ENCODE results near the gene TLE1.

TLE1 gene

DNA sequence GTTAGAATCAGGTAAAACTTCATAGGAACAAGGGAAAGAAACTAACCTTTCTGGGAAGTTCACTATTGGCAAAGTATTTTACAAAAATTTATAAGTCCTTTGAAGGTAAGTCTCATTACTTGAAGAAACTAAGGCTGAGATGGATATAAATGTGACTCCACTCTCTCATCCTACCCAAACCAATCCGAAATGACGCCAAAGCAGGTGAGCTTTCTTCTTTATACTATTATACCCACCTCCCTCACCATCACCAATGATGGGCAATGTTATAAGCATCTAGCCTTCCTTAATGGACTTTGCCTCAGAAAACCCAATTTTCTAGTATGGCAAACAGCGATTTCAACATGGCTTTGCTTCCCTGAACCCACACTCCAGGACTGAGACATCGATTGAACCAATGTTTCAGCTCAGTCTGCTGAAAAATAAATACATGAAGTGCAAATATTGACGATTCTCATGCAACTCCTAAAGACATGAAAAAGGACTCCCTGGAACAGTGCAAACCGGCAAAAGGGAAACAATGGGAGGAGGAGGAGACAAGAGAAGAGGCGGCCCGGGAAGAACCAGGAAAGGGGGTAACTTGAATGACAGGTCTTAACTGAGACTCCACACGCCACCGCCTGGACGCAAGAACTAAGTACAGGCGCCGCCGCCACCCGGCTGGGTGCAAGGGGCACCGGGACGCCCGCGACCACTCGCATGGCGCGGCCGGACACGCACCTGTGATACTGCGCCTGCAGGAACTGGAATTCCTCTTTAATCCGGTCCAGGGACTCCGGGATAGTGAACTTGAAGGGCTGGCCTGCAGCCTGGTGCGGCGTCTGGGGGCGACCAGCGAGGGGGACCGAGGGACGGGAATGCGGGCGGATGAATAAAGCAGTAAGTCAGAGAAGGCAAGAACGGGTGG, 2.5 kb downstream of the TLE1 start:
- peak; percentile 55 for DNase-seq

DNA sequence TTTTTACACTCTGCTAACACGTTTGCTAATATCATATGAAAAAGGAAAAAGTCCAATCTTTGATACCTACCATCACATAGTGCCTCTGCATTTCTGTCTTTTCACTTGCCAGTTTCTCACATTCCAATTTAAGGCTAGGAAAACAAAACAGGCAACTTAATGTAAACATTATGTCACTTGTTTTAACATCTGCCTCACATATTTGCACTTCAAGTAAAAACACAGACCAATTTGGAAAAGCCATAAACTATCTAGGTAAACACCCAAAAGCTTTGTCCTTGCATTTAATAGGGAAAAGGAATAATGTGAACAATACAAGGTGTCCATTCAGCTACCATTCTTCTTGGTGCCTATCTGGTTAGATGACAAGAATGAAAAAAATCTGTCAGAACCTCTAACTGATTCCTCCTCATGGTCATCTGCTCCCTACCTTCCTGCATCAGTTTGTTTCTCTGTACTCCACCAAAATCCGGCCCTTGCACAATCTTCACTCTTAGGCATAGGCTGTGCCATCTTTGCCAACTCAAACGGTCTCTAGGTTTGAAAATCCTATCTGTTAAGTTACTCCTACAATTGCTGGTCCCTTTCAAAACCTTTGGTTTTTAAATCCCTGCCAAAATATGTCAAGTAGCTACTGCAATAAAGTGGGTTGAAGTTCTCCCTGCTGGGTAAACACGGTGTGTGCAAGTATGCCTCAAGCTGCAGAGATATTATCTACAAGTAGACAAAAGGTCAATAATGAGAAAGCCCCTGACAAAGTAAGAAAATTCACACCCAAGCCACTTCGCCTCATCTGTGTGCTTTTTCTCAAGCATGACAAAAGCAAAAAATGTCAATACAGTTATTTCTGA, 3.4 kb downstream of the TLE1 start:
- no peak for DNase-seq

- no peak for DNase-seq
Observed at GRCh38 chr9:81684635-81685034, 4.7 kb downstream of the TLE1 start.

GRCh38 chr9:81683704-81684103, 5.6 kb downstream of the TLE1 start:
- no peak for DNase-seq

- no peak for DNase-seq
Observed at GRCh38 chr9:81683238-81683637, 6.1 kb downstream of the TLE1 start.

DNA sequence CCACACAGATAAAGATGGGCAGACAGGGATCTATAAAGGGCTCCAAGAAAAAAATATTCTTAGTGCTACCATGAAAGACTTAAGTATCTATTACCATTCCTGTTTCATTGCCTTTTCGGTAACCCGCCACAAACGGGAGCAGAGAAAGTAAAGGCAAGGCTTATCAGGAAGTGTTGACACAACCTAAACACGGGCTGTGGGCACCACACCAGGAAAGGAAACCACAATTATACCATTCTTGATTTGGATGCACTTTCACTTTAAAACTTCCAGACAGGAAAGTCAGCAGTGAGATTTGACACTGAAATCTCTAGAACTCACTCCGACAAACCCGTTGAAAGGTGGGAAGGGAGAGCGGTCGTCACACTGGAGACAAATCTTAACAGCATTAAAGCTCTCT, 6.5 kb downstream of the TLE1 start:
- no peak for DNase-seq

- DNase-seq: no peak
Observed at GRCh38 chr9:81682177-81682576, 7.2 kb downstream of the TLE1 start.

DNA sequence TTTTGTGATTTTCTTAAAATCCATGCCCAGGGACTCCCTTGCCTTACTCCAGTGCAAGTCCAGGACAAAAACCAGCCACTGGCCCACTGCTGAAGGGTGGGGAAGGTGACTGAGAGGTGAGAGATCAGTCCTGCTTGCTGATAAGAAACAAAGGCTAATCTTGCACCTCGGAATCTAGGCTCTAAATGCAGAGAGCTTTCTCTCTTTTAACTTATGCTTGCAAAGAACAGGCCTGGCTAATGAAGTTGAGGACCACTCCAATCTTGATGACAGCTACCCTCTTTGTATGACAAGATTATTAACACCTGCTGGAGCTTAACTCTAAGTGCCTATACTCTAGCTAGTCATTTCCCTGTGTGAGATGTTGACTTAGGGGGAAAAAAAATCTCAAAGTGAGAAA, 8.8 kb downstream of the TLE1 start:
- DNase-seq: no peak

- no peak for DNase-seq
Observed at GRCh38 chr9:81680006-81680405, 9.3 kb downstream of the TLE1 start.

- DNase-seq: no peak
Observed at GRCh38 chr9:81678088-81678487, 11.3 kb downstream of the TLE1 start.

DNA sequence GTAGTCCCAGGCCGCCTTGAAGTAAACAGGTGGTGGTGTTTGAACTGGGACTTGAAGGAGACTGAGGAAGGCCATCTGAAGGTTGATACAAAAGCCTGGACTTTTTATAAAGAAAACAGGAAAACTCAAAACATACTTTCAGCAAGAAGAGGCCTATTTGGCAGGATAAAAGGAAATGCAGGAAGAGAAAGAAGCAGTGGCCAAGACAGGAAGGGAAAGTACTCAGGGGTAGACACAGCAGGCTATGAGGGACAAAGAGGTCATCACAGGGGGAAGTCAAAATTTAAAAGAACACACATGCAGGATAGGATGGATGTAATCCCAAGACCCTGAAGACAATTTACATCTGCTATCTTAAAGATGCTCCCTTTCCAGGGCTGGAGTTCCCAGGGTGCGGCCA, 13.0 kb downstream of the TLE1 start:
- DNase-seq: no peak

DNA sequence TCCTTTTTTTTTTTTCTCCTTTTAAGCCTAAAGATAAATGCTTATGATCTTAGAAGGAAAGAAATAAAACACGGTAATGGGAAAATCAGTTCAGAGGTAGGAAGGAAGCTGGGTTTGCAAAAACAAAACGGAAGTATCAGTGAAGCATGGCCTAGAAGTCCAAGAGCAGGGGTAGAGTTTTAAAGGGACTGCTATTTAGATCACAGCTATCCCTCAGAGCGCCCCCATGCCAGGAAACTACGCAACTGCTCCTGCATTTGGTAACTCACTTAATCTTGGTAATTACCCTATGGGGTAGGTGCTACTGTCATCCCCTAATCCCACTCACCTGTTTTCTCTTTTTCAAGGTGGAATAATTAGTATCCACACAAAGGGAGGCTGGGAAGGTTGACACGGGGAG, 16.0 kb downstream of the TLE1 start:
- DNase-seq: no peak

DNA sequence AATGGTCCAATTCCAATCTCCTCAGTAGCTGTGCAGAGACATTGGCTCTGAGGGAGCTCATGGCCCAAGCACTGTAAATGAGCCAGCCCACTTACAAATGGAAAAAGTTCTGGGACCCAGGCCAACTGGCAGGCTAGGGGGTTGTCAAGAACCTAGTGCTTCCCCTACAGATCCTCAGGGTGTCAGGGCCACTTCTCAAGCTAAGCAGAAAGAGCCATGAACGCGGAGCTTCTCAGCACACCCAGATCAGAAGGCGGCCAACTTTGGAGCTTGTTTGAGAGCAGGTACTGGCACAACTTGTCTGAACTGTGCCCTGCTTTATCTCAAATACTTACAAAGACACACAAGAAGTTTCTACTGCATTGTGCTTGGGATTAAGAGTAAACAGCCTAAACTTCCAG, 17.5 kb downstream of the TLE1 start:
- DNase-seq: no peak

DNA sequence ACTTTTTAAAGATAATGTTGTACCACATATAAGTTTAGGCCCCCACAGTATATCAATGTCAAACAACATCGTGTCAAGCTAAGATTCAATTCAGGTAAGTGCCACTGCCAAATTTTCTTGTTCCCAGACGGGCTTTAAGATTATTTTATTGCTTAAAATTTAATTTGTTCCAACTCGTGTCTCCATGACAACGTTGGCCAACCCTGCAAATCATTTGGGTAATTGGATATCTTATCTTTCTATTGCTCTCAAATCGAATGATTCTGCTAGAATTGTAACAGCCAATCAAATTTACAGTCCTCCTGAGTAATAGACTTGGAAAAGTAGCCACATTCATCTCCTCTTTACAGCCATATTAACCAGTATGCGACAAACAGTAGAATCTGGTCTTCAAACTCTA, 19.5 kb downstream of the TLE1 start:
- DNase-seq: no peak

DNA sequence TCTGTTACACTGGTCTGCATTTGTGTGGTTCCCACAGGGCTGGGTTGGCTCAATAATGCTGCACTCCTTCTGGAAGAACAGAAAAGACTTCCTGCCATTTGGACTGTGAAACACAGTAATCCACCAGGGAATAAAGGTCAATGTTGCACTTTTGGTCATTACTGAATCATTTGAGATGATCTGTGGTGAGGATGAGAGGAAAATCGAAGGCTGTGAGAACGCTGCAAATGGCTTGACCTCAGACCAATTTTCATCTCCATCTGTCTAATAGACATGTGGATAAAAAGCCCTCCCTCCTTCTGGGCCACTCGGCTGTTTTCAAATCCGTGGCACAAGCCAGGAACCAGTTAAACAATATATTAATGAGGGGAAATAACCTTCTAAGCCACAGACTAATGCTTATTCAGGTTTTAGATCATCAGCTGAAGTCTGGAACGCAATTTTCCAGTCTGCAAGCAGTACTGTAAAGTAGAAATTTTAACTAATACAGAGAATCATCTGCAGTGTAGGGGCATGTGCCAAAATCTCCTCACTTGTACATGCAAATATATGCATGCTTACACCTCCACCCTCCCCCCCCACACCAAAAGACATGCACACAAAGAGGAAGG, 20.2 kb downstream of the TLE1 start:
- DNase-seq: no peak

DNA sequence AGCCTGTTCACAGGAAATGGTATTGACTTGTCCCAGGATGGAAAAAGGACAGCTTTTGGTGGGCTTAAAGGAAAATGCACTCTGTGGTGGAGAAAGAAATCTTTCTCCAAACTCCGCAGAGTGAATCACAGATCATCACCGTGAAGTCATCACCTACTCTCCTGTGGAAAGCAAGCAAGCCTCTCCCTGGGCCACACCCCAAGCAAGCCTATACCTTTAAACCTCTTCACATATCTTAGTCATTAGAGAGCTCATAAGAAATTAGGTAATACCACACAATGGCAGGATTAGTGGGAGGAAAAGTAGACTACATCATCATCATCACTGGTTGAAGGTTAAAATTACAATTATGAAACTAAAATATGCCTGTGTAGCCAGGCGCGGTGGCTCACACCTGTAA, 23.2 kb downstream of the TLE1 start:
- DNase-seq: no peak

- DNase-seq: no peak
Observed at GRCh38 chr9:81665322-81665871, 23.9 kb downstream of the TLE1 start.

DNA sequence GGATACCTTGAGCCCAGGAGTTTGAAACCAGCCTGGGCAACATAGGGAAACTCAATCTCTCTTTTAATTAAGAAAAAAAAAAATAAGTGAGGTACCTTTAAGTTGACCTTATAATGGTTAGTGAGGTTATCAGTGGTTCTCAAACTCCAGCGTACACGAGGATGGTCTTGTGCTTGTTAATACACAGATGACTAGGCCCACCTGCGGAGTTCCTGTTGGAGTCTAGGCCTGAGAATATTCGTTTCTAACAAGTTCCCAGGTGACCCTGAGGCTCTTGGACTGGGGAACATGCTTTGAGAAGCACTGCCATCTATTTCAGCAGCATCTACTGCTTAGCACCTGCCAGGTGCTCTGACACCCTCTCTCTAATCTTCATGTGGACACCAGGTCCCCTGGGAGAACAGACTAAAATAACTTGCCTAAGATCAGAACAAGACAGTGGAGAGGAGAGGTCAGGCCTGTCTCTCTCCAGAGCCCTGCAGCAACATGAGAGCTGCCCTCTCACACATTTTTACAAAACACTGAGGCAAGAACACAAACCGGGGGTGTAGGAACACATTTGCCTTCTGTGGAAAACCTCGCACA, 24.6 kb downstream of the TLE1 start:
- DNase-seq: no peak

DNA sequence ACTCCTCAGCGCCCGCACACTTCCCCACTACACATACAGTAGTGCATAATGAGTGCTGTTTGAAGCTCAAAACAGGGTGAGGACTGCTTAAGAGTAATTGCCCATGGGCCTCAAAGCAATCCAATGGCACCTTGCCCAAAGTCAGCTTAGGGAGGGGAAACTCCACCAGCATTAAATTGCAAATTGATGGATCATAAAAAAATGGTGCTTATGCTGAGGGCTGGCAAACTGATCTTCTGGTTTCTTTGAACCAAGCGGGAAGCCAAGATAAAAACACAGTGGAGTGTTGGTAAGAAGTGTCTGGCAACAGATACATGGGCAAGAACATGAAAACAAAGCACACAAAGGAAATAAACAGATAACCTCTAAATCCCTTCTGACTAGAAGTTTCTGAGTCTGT, 28.0 kb downstream of the TLE1 start:
- no peak for DNase-seq

GRCh38 chr9:81656871-81657337, 32.4 kb downstream of the TLE1 start:
- no peak for DNase-seq

- peak; percentile 76 for DNase-seq
Observed at GRCh38 chr9:81656004-81656403, 33.3 kb downstream of the TLE1 start.

DNA sequence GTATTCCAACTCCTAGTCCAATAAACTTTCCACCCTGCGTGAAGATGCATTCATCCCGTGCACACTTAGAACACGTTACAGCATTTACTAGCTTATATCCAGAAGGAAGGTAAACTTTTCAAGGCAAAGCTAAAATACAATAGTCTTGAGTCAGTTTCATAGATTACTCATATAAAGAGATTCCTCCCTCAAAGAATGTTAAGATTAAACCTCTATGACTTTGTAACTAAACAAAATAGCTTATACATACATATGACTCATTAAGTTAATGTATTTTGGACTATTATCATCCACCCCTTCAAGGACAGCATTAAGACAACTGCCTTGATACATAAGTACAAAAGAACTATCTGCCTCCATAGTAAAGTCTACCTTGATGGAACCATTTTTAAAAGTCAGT, 36.1 kb downstream of the TLE1 start:
- no peak for DNase-seq
